ENCODE results near the gene CCDC30.

GRCh38 chr1:42477775-42478174 lies 14.7 kb downstream of the CCDC30 start:
- TF ChIP-seq EZH2 (IDR thresholded peaks at IDR 0.05; ENCODE audit: insufficient read depth, poor library complexity, severe bottlenecking), result no peak
- TF ChIP-seq EZH2phosphoT487 (IDR thresholded peaks at IDR 0.05; ENCODE audit: insufficient read depth, low read depth), result no peak
